Panc1 (cell line): ENCODE results near the gene KRT75. TPM values are rescaled to one million over a fixed set of nuclear protein-coding genes. Genes with fewer than 3 reads are reported as not detected.

Experiments
- ATAC-seq: fragments of 200-7000 bp; cut with Tn5 transposase; 2 replicates; pipeline ENCODE4 v1.9.1; 2020; ENCODE audit warnings: mild to moderate bottlenecking, moderate library complexity
- BruUV-seq: library from RNA; stranded (reverse); fragments of 400-500 nt; replicated peaks from 2 replicates; lab custom pipeline; 2021; lab: Mats Ljungman, UMichigan
- CTCF ChIA-PET: fragments of 300-600 bp; sonication (Branson Sonifier 250); formaldehyde crosslinking; loops from one replicate; lab custom pipeline; 2022; ENCODE audit warnings: antibody characterized with exemption; lab: Charles Lee
- POLR2A ChIA-PET: fragments of 300-600 bp; sonication (Branson Sonifier 250); formaldehyde crosslinking; loops from one replicate; lab custom pipeline; 2022; ENCODE audit warnings: antibody characterized with exemption; lab: Charles Lee
- DNase-seq: peaks from one replicate; pipeline ENCODE4 v3.0.0-alpha.2; 2010; ENCODE audit warnings: low read depth, low spot score
- H3K27ac ChIP-seq: 2 replicates; pipeline ENCODE4 v1.5.1; 2011; ENCODE audit warnings: mild to moderate bottlenecking, low read length, inconsistent platforms
- H3K27me3 ChIP-seq: fragments of 200-500 bp; sonication (Bioruptor generic); 2 replicates; pipeline ENCODE4 v1.6.0; 2014; ENCODE audit warnings: low read length, inconsistent platforms; ENCODE audit not compliant: control insufficient read depth, insufficient read depth
- H3K36me3 ChIP-seq: fragments of 200-500 bp; sonication (Bioruptor generic); 2 replicates; pipeline ENCODE4 v1.5.1; 2014; ENCODE audit warnings: inconsistent platforms, mild to moderate bottlenecking, low read length, moderate library complexity; ENCODE audit not compliant: control insufficient read depth, insufficient read depth
- H3K4me1 ChIP-seq: 2 replicates; pipeline ENCODE4 v1.5.1; 2011; ENCODE audit warnings: inconsistent platforms, mild to moderate bottlenecking, low read length, moderate library complexity; ENCODE audit not compliant: control insufficient read depth, insufficient read depth
- H3K4me3 ChIP-seq, 2 experiments: 2 replicates each; pipeline ENCODE4 v1.5.1; 2011 to 2012; ENCODE audit warnings: low read depth in 2 of 2, low read length in 2 of 2, mild to moderate bottlenecking in 2 of 2, inconsistent platforms in 1 of 2, moderate library complexity in 1 of 2
- H3K9me3 ChIP-seq: fragments of 200-500 bp; sonication (Bioruptor generic); 2 replicates; pipeline ENCODE4 v1.5.1; 2014; ENCODE audit warnings: low read depth, mild to moderate bottlenecking, inconsistent platforms, low read length, moderate library complexity; ENCODE audit not compliant: control insufficient read depth, insufficient read depth
- POLR2AphosphoS5 ChIP-seq: IDR thresholded peaks from 2 replicates; pipeline ENCODE4 v1.6.1; 2012; ENCODE audit warnings: mild to moderate bottlenecking, low read depth, low read length, moderate library complexity
- SIN3A ChIP-seq: IDR thresholded peaks from 2 replicates; pipeline ENCODE4 v1.6.1; 2012; ENCODE audit warnings: low read depth, mild to moderate bottlenecking, low read length, moderate library complexity, borderline replicate concordance; ENCODE audit not compliant: insufficient read depth
- TCF7L2 ChIP-seq: IDR thresholded peaks from 2 replicates; pipeline ENCODE4 v1.6.1; 2011; ENCODE audit warnings: mild to moderate bottlenecking, low read depth, low read length, inconsistent platforms
- in situ Hi-C: cut with HindIII; loops from 2 replicates; pipeline ENCODE4 v1.10.0; 2016; ENCODE audit warnings: low sequenced_read_pairs, low pct_unique_long_range_greater_than_20kb
- intact Hi-C: fragments of 100-400 bp; cut with micrococcal nuclease; formaldehyde crosslinking; loops from one replicate; pipeline ENCODE4 v1.10.0; 2022; ENCODE audit not compliant: unreplicated experiment
- total RNA-seq: library from RNA; stranded (reverse); gene quantifications from one replicate; pipeline ENCODE4 v1.2.1, GENCODE V29; 2021; ENCODE audit not compliant: unreplicated experiment
- TF ChIP-seq, protein P1 (sequence below), 2 experiments: IDR thresholded peaks; 2 replicates each; pipeline ENCODE4 v1.6.1; 2011 to 2012; ENCODE audit warnings: low read depth in 2 of 2, control low read depth in 1 of 2, low read length in 1 of 2, mild to moderate bottlenecking in 1 of 2, moderate library complexity in 1 of 2; ENCODE audit not compliant: insufficient read depth in 1 of 2
- TF ChIP-seq, protein P2 (sequence below): fragments of 450-650 bp; IDR thresholded peaks from 2 replicates; pipeline ENCODE4 v1.5.1; 2017; ENCODE audit warnings: mild to moderate bottlenecking

KRT75 gene
- total RNA-seq, 1 experiment from 2014 or later: 0.15 TPM

GRCh38 chr12:52394836-52395405 is 39.2 kb downstream of the KRT75 start:
- no TSS peak for BruUV-seq
- in situ Hi-C loops: no loop called here
- CTCF ChIA-PET: interaction anchor here (0.7 to 1.1 kb wide), 2 partner anchors 28 to 483 kb away, joined by 3 to 6 read pairs; partner anchors contain the start of gene KRT85

DNA sequence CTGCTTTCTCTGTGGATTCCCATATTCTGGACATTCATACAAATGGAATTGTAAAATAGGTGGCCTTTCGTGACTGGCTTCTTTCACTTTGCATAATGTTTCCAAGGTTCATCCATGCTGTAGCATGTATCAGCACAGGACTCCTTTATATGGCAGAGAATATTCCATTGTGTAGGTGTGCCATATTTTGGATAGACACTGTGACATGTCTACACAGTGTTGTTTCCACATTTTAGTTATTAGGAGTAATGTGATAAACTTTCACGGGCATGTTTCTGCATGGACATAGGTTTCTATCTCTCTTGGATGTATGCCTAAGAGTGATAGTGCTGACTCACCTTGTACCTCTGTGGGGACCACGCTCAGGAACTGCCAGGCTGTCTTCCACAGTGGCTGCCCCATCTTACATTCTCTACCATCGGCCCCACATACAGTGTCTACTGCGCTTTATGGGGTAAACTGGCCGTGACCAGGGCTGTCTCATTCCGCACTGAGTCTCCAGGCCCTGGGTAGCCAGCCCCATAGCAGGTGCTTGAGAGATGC is 41.6 kb downstream of the KRT75 start:
- no peak overlapping the region for H3K4me3 ChIP-seq
- H3K27ac ChIP-seq: no peak overlapping the region
- no peaks in the 10 kb centered on the region for H3K9me3 ChIP-seq
- POLR2A ChIA-PET: no interaction called here
- no peak for ATAC-seq
- CTCF ChIA-PET: no interaction called here
- intact Hi-C loops (loop anchor here (5.0 kb wide), 1 partner anchor 115 kb away; no protein-coding TSS in a partner anchor), in situ Hi-C loops (no loop called here)
- no peaks in the 10 kb centered on the region for H3K4me1 ChIP-seq
- no peak for DNase-seq
- no peaks in the 10 kb centered on the region for H3K36me3 ChIP-seq
- TF ChIP-seq, protein P1, sequence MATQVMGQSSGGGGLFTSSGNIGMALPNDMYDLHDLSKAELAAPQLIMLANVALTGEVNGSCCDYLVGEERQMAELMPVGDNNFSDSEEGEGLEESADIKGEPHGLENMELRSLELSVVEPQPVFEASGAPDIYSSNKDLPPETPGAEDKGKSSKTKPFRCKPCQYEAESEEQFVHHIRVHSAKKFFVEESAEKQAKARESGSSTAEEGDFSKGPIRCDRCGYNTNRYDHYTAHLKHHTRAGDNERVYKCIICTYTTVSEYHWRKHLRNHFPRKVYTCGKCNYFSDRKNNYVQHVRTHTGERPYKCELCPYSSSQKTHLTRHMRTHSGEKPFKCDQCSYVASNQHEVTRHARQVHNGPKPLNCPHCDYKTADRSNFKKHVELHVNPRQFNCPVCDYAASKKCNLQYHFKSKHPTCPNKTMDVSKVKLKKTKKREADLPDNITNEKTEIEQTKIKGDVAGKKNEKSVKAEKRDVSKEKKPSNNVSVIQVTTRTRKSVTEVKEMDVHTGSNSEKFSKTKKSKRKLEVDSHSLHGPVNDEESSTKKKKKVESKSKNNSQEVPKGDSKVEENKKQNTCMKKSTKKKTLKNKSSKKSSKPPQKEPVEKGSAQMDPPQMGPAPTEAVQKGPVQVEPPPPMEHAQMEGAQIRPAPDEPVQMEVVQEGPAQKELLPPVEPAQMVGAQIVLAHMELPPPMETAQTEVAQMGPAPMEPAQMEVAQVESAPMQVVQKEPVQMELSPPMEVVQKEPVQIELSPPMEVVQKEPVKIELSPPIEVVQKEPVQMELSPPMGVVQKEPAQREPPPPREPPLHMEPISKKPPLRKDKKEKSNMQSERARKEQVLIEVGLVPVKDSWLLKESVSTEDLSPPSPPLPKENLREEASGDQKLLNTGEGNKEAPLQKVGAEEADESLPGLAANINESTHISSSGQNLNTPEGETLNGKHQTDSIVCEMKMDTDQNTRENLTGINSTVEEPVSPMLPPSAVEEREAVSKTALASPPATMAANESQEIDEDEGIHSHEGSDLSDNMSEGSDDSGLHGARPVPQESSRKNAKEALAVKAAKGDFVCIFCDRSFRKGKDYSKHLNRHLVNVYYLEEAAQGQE (IDR thresholded peaks at IDR 0.05; ENCODE audit: insufficient read depth in 1 of 2, low read depth in 2 of 2, low read length in 1 of 2): no peak
- TF ChIP-seq TCF7L2 (no peak), SIN3A (no peak), POLR2AphosphoS5 (no peak)
- TF ChIP-seq, protein P2, sequence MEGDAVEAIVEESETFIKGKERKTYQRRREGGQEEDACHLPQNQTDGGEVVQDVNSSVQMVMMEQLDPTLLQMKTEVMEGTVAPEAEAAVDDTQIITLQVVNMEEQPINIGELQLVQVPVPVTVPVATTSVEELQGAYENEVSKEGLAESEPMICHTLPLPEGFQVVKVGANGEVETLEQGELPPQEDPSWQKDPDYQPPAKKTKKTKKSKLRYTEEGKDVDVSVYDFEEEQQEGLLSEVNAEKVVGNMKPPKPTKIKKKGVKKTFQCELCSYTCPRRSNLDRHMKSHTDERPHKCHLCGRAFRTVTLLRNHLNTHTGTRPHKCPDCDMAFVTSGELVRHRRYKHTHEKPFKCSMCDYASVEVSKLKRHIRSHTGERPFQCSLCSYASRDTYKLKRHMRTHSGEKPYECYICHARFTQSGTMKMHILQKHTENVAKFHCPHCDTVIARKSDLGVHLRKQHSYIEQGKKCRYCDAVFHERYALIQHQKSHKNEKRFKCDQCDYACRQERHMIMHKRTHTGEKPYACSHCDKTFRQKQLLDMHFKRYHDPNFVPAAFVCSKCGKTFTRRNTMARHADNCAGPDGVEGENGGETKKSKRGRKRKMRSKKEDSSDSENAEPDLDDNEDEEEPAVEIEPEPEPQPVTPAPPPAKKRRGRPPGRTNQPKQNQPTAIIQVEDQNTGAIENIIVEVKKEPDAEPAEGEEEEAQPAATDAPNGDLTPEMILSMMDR: no peak
- BruUV-seq: no TSS peak
- H3K27me3 ChIP-seq: peaks cover 9% of the 10 kb centered on the region

More at GRCh38 chr12:52394836-52395405, 39.2 kb downstream of the KRT75 start:
- Histone ChIP-seq H3K9me3 (no peaks in the 10 kb centered on the region), H3K27ac (no peak overlapping the region), H3K4me3 (no peak overlapping the region), H3K36me3 (no peaks in the 10 kb centered on the region), H3K4me1 (no peaks in the 10 kb centered on the region), H3K27me3 (0 out of 2 replicates have a peak, but pooled peaks cover 3% of the 10 kb centered on the region)
- POLR2A ChIA-PET: no interaction called here
- DNase-seq (no peak), ATAC-seq (no peak)
- intact Hi-C loops: loop anchor here (5.0 kb wide), 1 partner anchor 112 kb away; no protein-coding TSS in a partner anchor
- TF ChIP-seq, protein P2: no peak
- TF ChIP-seq, protein P1 (IDR thresholded peaks at IDR 0.05; ENCODE audit: insufficient read depth in 1 of 2, low read depth in 2 of 2, low read length in 1 of 2): no peak
- TF ChIP-seq SIN3A (no peak), TCF7L2 (no peak), POLR2AphosphoS5 (no peak)
